GM12892 (cell line): ENCODE measurements around the gene PSAP.

ENCODE experiments used
- POLR2A ChIP-seq: IDR thresholded peaks from 2 replicates; pipeline ENCODE4 v1.6.1; 2011; ENCODE audit warnings: low read depth, low read length, control low read depth
- POLR2AphosphoS5 ChIP-seq: IDR thresholded peaks from 2 replicates; pipeline ENCODE4 v1.6.1; 2011; ENCODE audit warnings: low read depth, low read length, control low read depth
- TAF1 ChIP-seq: IDR thresholded peaks from 2 replicates; pipeline ENCODE4 v1.6.1; 2011; ENCODE audit warnings: low read depth, mild to moderate bottlenecking, control low read depth, low read length, borderline replicate concordance

- no peak for TF ChIP-seq POLR2A
- TF ChIP-seq POLR2AphosphoS5 = no peak
- no peak for TF ChIP-seq TAF1
Observed at GRCh38 chr10:71799608-71800453, 51.2 kb downstream of the PSAP start.
